B cell (primary cell): ENCODE measurements around the gene VCL. TPM values are rescaled to one million over a fixed set of nuclear protein-coding genes. Genes with fewer than 3 reads are reported as not detected.

ENCODE experiments used
- ATAC-seq: fragments of 200-7000 bp; cut with Tn5 transposase; one replicate; pipeline ENCODE4 v1.10.0; 2021; ENCODE audit warnings: low read depth, mild to moderate bottlenecking, moderate number of reproducible peaks, moderate library complexity
- CTCF ChIA-PET: fragments of 350-600 bp; sonication (Branson Sonifier 250); formaldehyde crosslinking; loops from one replicate; lab custom pipeline; 2021; ENCODE audit warnings: antibody characterized with exemption, inconsistent platforms; lab: Charles Lee
- POLR2A ChIA-PET: fragments of 350-600 bp; sonication (Branson Sonifier 250); formaldehyde crosslinking; loops from one replicate; lab custom pipeline; 2021; ENCODE audit warnings: antibody characterized with exemption; lab: Charles Lee
- DNase-seq: peaks from one replicate; pipeline ENCODE4 v3.0.0; 2013
- H2AFZ ChIP-seq: 2 replicates; pipeline ENCODE4 v1.6.1; 2012; ENCODE audit warnings: mild to moderate bottlenecking, low read depth, low read length; ENCODE audit not compliant: insufficient read depth, poor library complexity, severe bottlenecking
- H3K27ac ChIP-seq, 2 donors: 1 replicate in 1 of 2; 2 replicates in 1 of 2; pipeline ENCODE4 v1.5.1; 2012 to 2013; ENCODE audit warnings: low read length in 2 of 2, mild to moderate bottlenecking in 2 of 2, moderate library complexity in 1 of 2
- H3K27me3 ChIP-seq, 4 experiments: fragments of 200-600 bp in 1 of 4; sonication (generic) in 1 of 4; replicated peaks in 1 of 4; 1 replicate in 2 of 4; 2 replicates in 2 of 4; pipeline versions ENCODE4 v1.6.1 to v1.7.0; 2013 to 2016; ENCODE audit warnings: low read length in 3 of 4, mild to moderate bottlenecking in 2 of 4, mixed read lengths in 1 of 4, moderate library complexity in 1 of 4; ENCODE audit not compliant: insufficient read depth in 4 of 4, control insufficient read depth in 3 of 4; ENCODE audit errors: control extremely low read depth in 1 of 4
- H3K36me3 ChIP-seq, 2 experiments: replicated peaks in 1 of 2; 1 replicate in 1 of 2; 2 replicates in 1 of 2; pipeline versions ENCODE4 v1.6.1 to v1.7.1; 2013; ENCODE audit warnings: low read length in 1 of 2; ENCODE audit not compliant: insufficient read depth in 2 of 2, control insufficient read depth in 1 of 2; ENCODE audit errors: control extremely low read depth in 1 of 2, extremely low read depth in 1 of 2
- H3K4me1 ChIP-seq, 2 donors: fragments of 200-600 bp in 1 of 2; sonication (generic) in 1 of 2; 1 replicate in 1 of 2; 2 replicates in 1 of 2; pipeline versions ENCODE4 v1.5.1 to v1.6.1; 2013 to 2017; ENCODE audit warnings: low read length in 2 of 2; ENCODE audit not compliant: control insufficient read depth in 2 of 2, insufficient read depth in 2 of 2
- H3K4me2 ChIP-seq: replicated peaks from 2 replicates; pipeline ENCODE3; 2012; ENCODE audit warnings: mild to moderate bottlenecking, low read depth, low read length; ENCODE audit not compliant: poor library complexity, severe bottlenecking
- H3K4me3 ChIP-seq, 5 experiments: fragments of 200-600 bp in 1 of 5; sonication (generic) in 1 of 5; 1 replicate in 3 of 5; 2 replicates in 2 of 5; pipeline versions ENCODE4 v1.5.1 to v1.7.0; 2011 to 2016; ENCODE audit warnings: low read length in 4 of 5, mild to moderate bottlenecking in 4 of 5, low read depth in 2 of 5, control low read depth in 1 of 5, moderate library complexity in 1 of 5; ENCODE audit not compliant: insufficient read depth in 1 of 5; ENCODE audit errors: control extremely low read depth in 1 of 5, extremely low read depth in 1 of 5
- H3K79me2 ChIP-seq: fragments of 200-600 bp; sonication (generic); one replicate; pipeline ENCODE4 v1.6.0; 2016; ENCODE audit warnings: low read length; ENCODE audit not compliant: control insufficient read depth, insufficient read depth
- H3K9ac ChIP-seq: fragments of 200-600 bp; sonication (generic); 2 replicates; pipeline ENCODE4 v1.6.1; 2017; ENCODE audit warnings: mild to moderate bottlenecking, low read length, moderate library complexity
- H3K9me3 ChIP-seq, 3 donors: one replicate each; pipeline versions ENCODE4 v1.6.1 to v1.7.1; 2013; ENCODE audit warnings: low read length in 2 of 3; ENCODE audit not compliant: control insufficient read depth in 2 of 3, insufficient read depth in 1 of 3; ENCODE audit errors: control extremely low read depth in 1 of 3
- H4K20me1 ChIP-seq: 2 replicates; pipeline ENCODE4 v1.6.0; 2012; ENCODE audit warnings: mild to moderate bottlenecking, low read length; ENCODE audit not compliant: insufficient read depth, control insufficient read depth, poor library complexity, severe bottlenecking
- H3K27ac Mint-ChIP-seq: one replicate; pipeline ENCODE4 v1.8.0; 2021; ENCODE audit warnings: mixed read lengths
- H3K27me3 Mint-ChIP-seq: one replicate; pipeline ENCODE4 v1.8.0; 2021; ENCODE audit warnings: mixed read lengths
- H3K4me1 Mint-ChIP-seq: one replicate; pipeline ENCODE4 v1.8.0; 2021; ENCODE audit warnings: mixed read lengths
- H3K4me3 Mint-ChIP-seq: one replicate; pipeline ENCODE4 v1.8.0; 2021; ENCODE audit warnings: mixed read lengths
- H3K9me3 Mint-ChIP-seq: one replicate; pipeline ENCODE4 v1.8.0; 2022; ENCODE audit warnings: mixed read lengths; ENCODE audit not compliant: insufficient read depth
- EZH2 ChIP-seq: IDR thresholded peaks from 2 replicates; pipeline ENCODE4 v1.6.1; 2012; ENCODE audit warnings: borderline replicate concordance, low read depth, mild to moderate bottlenecking, moderate library complexity, low read length; ENCODE audit not compliant: insufficient read depth, poor library complexity, severe bottlenecking
- WGBS: methylation state at CpG from one replicate; pipeline ENCODE4 v1.1.5; 2013; ENCODE audit warnings: missing lambda C conversion rate; ENCODE audit not compliant: insufficient coverage; 5-methylcytosine and 5-hydroxymethylcytosine counted together
- intact Hi-C: fragments of 100-400 bp; cut with micrococcal nuclease; formaldehyde crosslinking; loops from one replicate; pipeline ENCODE4 v1.10.0; 2022
- polyA plus RNA-seq: library from polyadenylated mRNA; depleted of rRNA; stranded (reverse); fragments of >200 nt; gene quantifications from 2 replicates; pipeline ENCODE4 v1.2.3, GENCODE V29; 2012
- total RNA-seq, 2 donors: library from RNA; stranded (reverse); fragments of 120-200 nt in 1 of 2; gene quantifications; 1 replicate in 1 of 2; 2 replicates in 1 of 2; pipeline versions ENCODE4 v1.2.3 to v1.2.4, GENCODE V29; 2013 to 2022
- TF ChIP-seq, protein P1 (sequence below): fragments of 200-600 bp; IDR thresholded peaks from one replicate; pipeline ENCODE4 v1.8.0; 2022; ENCODE audit warnings: antibody characterized with exemption, mild to moderate bottlenecking

VCL gene
- total and polyA plus RNA-seq, 2 donors (not counting 1 experiment from before 2014, with no cell fraction given), result 13.1 to 29.8 TPM

DNA sequence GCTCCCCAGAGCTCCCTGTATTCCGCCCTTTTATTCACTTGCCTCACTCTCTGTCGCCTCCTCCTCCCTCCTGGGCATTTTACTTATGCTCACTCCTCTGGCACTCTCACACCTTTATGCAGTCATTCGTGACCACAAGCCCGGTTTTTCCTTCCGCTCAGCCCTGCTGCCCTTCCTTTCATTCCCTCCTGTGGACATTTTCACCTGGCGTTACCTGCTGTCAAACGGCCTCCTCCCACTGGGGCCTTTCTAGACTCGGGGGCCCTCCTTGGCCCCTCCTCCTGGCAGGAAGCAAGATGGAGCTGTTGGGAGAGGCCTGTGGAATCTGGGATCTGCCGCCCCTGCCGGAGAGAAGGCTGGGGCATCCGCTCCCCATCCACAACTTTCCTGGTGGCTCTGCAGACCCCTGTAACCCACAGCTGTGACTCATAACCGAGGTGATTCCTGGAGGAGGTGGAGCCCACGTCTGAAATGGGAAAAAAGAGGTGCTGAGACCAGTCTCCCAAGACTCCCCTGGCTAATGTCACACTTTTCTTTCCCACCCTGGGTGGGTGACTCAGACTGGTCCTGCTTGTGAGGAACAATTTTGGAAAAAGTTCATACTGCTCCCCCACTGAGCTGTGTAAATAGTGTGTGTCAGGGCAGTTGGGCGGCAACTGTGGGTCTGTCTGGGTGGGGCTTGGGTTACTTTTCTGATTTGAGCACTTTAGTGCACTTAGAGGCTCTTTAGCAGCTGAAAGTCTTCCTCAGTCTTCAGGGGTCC lies 1.2 kb downstream of the VCL start:
- Histone ChIP-seq H3K27ac (peak overlapping the region in 1 of 2 donors; percentile 11), H3K4me2 (peak overlapping the region; percentile 97), H3K4me3 (peak overlapping the region; percentile 69 to 96 (median 85)), H3K79me2 (peaks cover 31% of the 10 kb centered on the region), H3K27me3 (no peaks in the 10 kb centered on the region), H4K20me1 (peaks cover 6% of the 10 kb centered on the region), H2AFZ (peak overlapping the region; percentile 90), H3K4me1 (peaks cover 13 to 18% of the 10 kb centered on the region in 2 donors), H3K36me3 (no peaks in the 10 kb centered on the region), H3K9me3 (no peaks in the 10 kb centered on the region), H3K9ac (peak overlapping the region; percentile 80)
- ATAC-seq, result no peak
- H3K4me3 Mint-ChIP-seq, result peak overlapping the region; percentile 99
- intact Hi-C loops, result loop anchor here (1.0 to 10.0 kb wide), 7 partner anchors 42 to 1724 kb away; partner anchors contain the start of genes ADK, AP3M1, DDIT4 and MRPS16
- H3K9me3 Mint-ChIP-seq, result no peaks in the 10 kb centered on the region
- H3K27ac Mint-ChIP-seq, result peak overlapping the region; percentile 56
- ChIA-PET CTCF (interaction anchor here (1.6 to 2.4 kb wide), 4 partner anchors 40 to 113 kb away, joined by 5 to 16 read pairs (median 10); no protein-coding TSS in a partner anchor), POLR2A (interaction anchor here (0.6 to 1.7 kb wide), 2 partner anchors 120 to 827 kb away, joined by 3 read pairs; no protein-coding TSS in a partner anchor)
- H3K27me3 Mint-ChIP-seq, result no peaks in the 10 kb centered on the region
- H3K4me1 Mint-ChIP-seq, result peaks cover 39% of the 10 kb centered on the region
- 21% methylated on average over 10 of the region's 14 CpGs for WGBS
- DNase-seq, result peak; percentile 31
- TF ChIP-seq EZH2, result no peak
- TF ChIP-seq, protein P1, sequence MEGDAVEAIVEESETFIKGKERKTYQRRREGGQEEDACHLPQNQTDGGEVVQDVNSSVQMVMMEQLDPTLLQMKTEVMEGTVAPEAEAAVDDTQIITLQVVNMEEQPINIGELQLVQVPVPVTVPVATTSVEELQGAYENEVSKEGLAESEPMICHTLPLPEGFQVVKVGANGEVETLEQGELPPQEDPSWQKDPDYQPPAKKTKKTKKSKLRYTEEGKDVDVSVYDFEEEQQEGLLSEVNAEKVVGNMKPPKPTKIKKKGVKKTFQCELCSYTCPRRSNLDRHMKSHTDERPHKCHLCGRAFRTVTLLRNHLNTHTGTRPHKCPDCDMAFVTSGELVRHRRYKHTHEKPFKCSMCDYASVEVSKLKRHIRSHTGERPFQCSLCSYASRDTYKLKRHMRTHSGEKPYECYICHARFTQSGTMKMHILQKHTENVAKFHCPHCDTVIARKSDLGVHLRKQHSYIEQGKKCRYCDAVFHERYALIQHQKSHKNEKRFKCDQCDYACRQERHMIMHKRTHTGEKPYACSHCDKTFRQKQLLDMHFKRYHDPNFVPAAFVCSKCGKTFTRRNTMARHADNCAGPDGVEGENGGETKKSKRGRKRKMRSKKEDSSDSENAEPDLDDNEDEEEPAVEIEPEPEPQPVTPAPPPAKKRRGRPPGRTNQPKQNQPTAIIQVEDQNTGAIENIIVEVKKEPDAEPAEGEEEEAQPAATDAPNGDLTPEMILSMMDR, result no peak

- Mint-ChIP-seq H3K4me3 (peak overlapping the region; percentile 99), H3K27me3 (no peaks in the 10 kb centered on the region), H3K27ac (peak overlapping the region; percentile 56), H3K9me3 (no peaks in the 10 kb centered on the region), H3K4me1 (peaks cover 40% of the 10 kb centered on the region)
- H3K9me3 ChIP-seq, result no peaks in the 10 kb centered on the region
- CTCF ChIA-PET, result interaction anchor here (1.0 to 2.4 kb wide), 5 partner anchors 41 to 114 kb away, joined by 4 to 16 read pairs (median 5); no protein-coding TSS in a partner anchor
- H3K4me1 ChIP-seq, result peaks cover 13 to 17% of the 10 kb centered on the region in 2 donors
- WGBS, result no CpG with 5 or more reads among the region's 1 CpG
- H3K4me3 ChIP-seq, result peak overlapping the region in 2 of 5 experiments; percentile 94 to 96
- no peak overlapping the region for H3K27ac ChIP-seq
- DNase-seq (no peak), ATAC-seq (no peak)
- peaks cover 6% of the 10 kb centered on the region for H4K20me1 ChIP-seq
- no peaks in the 10 kb centered on the region for H3K36me3 ChIP-seq
- no peak overlapping the region for H2AFZ ChIP-seq
- H3K9ac ChIP-seq, result peak overlapping the region; percentile 80
- intact Hi-C loops, result loop anchor here (5.0 to 10.0 kb wide), 5 partner anchors 112 to 1725 kb away; partner anchors contain the start of genes ADK, AP3M1, DDIT4 and MRPS16
- H3K4me2 ChIP-seq, result peak overlapping the region; percentile 97
- POLR2A ChIA-PET, result interaction anchor here (0.6 kb wide), 2 partner anchors 12 to 826 kb away, joined by 3 to 7 read pairs; no protein-coding TSS in a partner anchor
- H3K79me2 ChIP-seq, result peaks cover 31% of the 10 kb centered on the region
- H3K27me3 ChIP-seq, result no peaks in the 10 kb centered on the region
- no peak for TF ChIP-seq EZH2
- TF ChIP-seq, protein P1, result no peak
These were observed 1.8 kb downstream of the VCL start for GRCh38 chr10:73999703-74000102.
